Mucosa of rectum (tissue), 2 donors: ENCODE results near the gene RHD.

Experiments used
- H3K27ac ChIP-seq, 2 donors: one replicate each; pipeline ENCODE4 v1.7.0; 2013; ENCODE audit warnings: inconsistent platforms in 2 of 2, low read depth in 2 of 2, low read length in 2 of 2
- H3K27me3 ChIP-seq, 2 donors: one replicate each; pipeline ENCODE4 v1.7.0; 2013; ENCODE audit warnings: low read length in 2 of 2; ENCODE audit not compliant: control insufficient read depth in 2 of 2, insufficient read depth in 2 of 2
- H3K36me3 ChIP-seq, 2 donors: one replicate each; pipeline ENCODE4 v1.7.0; 2013; ENCODE audit warnings: low read length in 2 of 2; ENCODE audit not compliant: control insufficient read depth in 2 of 2, insufficient read depth in 2 of 2
- H3K4me1 ChIP-seq, 2 donors: one replicate each; pipeline ENCODE4 v1.7.0; 2013; ENCODE audit warnings: low read length in 2 of 2, mild to moderate bottlenecking in 1 of 2; ENCODE audit not compliant: control insufficient read depth in 2 of 2, insufficient read depth in 2 of 2
- H3K4me3 ChIP-seq, 2 donors: one replicate each; pipeline ENCODE4 v1.7.0; 2013; ENCODE audit warnings: low read length in 2 of 2
- H3K9ac ChIP-seq, 2 donors: one replicate each; pipeline ENCODE4 v1.7.0; 2013; ENCODE audit warnings: low read length in 2 of 2, low read depth in 1 of 2, mild to moderate bottlenecking in 1 of 2
- H3K9me3 ChIP-seq, 2 donors: one replicate each; pipeline ENCODE4 v1.7.0; 2013; ENCODE audit warnings: low read length in 2 of 2; ENCODE audit not compliant: control insufficient read depth in 2 of 2
- donor health status: healthy.
- donor health status: Normal muscosa, but diverticular disease.

RHD gene

GRCh38 chr1:25243907-25244306 is 28.4 kb upstream of the RHD start:
- Histone ChIP-seq H3K4me3 (no peak overlapping the region), H3K27me3 (no peaks in the 10 kb centered on the region), H3K27ac (no peak overlapping the region), H3K9ac (no peak overlapping the region), H3K4me1 (peaks cover 31 to 32% of the 10 kb centered on the region in 2 donors), H3K36me3 (peaks cover 42% of the 10 kb centered on the region in 2 donors), H3K9me3 (no peaks in the 10 kb centered on the region)

- H3K4me3 ChIP-seq: peak overlapping the region; percentile 87 to 97
- H3K27me3 ChIP-seq: no peaks in the 10 kb centered on the region
- no peak overlapping the region for H3K27ac ChIP-seq
- no peaks in the 10 kb centered on the region for H3K9me3 ChIP-seq
- peaks cover 22 to 23% of the 10 kb centered on the region in 2 donors for H3K4me1 ChIP-seq
- peaks cover 42% of the 10 kb centered on the region in 2 donors for H3K36me3 ChIP-seq
- peak overlapping the region; percentile 28 to 99 for H3K9ac ChIP-seq
Measured at GRCh38 chr1:25245393-25245792, 26.9 kb upstream of the RHD start.

- Histone ChIP-seq H3K27me3 (no peaks in the 10 kb centered on the region), H3K9ac (peak overlapping the region; percentile 99 to 100), H3K27ac (peak overlapping the region; percentile 98 to 99), H3K4me1 (peaks cover 17% of the 10 kb centered on the region in 2 donors), H3K36me3 (peaks cover 42% of the 10 kb centered on the region in 2 donors), H3K9me3 (no peaks in the 10 kb centered on the region), H3K4me3 (peak overlapping the region; percentile 87 to 97)
Measured at GRCh38 chr1:25245809-25246599, 26.3 kb upstream of the RHD start.

GRCh38 chr1:25246600-25247023 is 25.7 kb upstream of the RHD start:
- Histone ChIP-seq H3K9me3 (no peaks in the 10 kb centered on the region), H3K27ac (peak overlapping the region; percentile 98 to 99), H3K4me1 (peaks cover 16 to 17% of the 10 kb centered on the region in 2 donors), H3K36me3 (peaks cover 42% of the 10 kb centered on the region in 2 donors), H3K4me3 (peak overlapping the region; percentile 87 to 97), H3K27me3 (no peaks in the 10 kb centered on the region), H3K9ac (peak overlapping the region; percentile 99 to 100)

GRCh38 chr1:25247024-25247828 is 25.1 kb upstream of the RHD start, which contains the start of gene RSRP1:
Gene RSRP1 (minus strand): TSS chr1:25247454. CDS start chr1:25246963, 491 bp downstream.
- H3K27ac ChIP-seq: peak within 1 kb of the TSS; percentile 98 to 99
- H3K27me3 ChIP-seq: no peaks in the 10 kb centered on the region
- H3K4me1 ChIP-seq: peaks cover 16 to 17% of the 10 kb centered on the region in 2 donors
- peak within 1 kb of the TSS; percentile 99 to 100 for H3K9ac ChIP-seq
- no peaks in the 10 kb centered on the region for H3K9me3 ChIP-seq
- peaks cover 36 to 37% of the 10 kb centered on the region in 2 donors for H3K36me3 ChIP-seq
- H3K4me3 ChIP-seq: peak within 1 kb of the TSS; percentile 87 to 97

- Histone ChIP-seq H3K27me3 (no peaks in the 10 kb centered on the region), H3K4me3 (peak overlapping the region; percentile 87 to 97), H3K4me1 (peaks cover 16 to 17% of the 10 kb centered on the region in 2 donors), H3K9me3 (no peaks in the 10 kb centered on the region), H3K36me3 (peaks cover 28% of the 10 kb centered on the region in 2 donors), H3K27ac (peak overlapping the region; percentile 98 to 99), H3K9ac (peak overlapping the region; percentile 99 to 100)
Measured at GRCh38 chr1:25247829-25248754, 24.2 kb upstream of the RHD start.

- no peak overlapping the region for H3K27ac ChIP-seq
Measured at GRCh38 chr1:25253911-25254310, 18.4 kb upstream of the RHD start.

GRCh38 chr1:25255706-25256577 is 16.4 kb upstream of the RHD start:
- Histone ChIP-seq H3K27ac (no peak overlapping the region), H3K9me3 (no peaks in the 10 kb centered on the region), H3K36me3 (peaks cover 0 to 3% of the 10 kb centered on the region in 2 donors), H3K4me3 (no peak overlapping the region), H3K27me3 (no peaks in the 10 kb centered on the region), H3K9ac (no peak overlapping the region), H3K4me1 (no peaks in the 10 kb centered on the region)

More at GRCh38 chr1:25253911-25254310, 18.4 kb upstream of the RHD start:
- Histone ChIP-seq H3K27me3 (no peaks in the 10 kb centered on the region), H3K9ac (peak overlapping the region in 1 of 2 donors; percentile 7), H3K9me3 (no peaks in the 10 kb centered on the region), H3K4me3 (no peak overlapping the region), H3K4me1 (no peaks in the 10 kb centered on the region), H3K36me3 (peaks cover 0 to 3% of the 10 kb centered on the region in 2 donors)

GRCh38 chr1:25256578-25256965 is 15.7 kb upstream of the RHD start:
- Histone ChIP-seq H3K4me1 (no peaks in the 10 kb centered on the region), H3K9ac (no peak overlapping the region), H3K9me3 (no peaks in the 10 kb centered on the region), H3K4me3 (no peak overlapping the region), H3K36me3 (peaks cover 0 to 3% of the 10 kb centered on the region in 2 donors), H3K27ac (no peak overlapping the region), H3K27me3 (no peaks in the 10 kb centered on the region)
